WTC11 (cell line): ENCODE results near the gene ATP7A. TPM values are rescaled to one million over a fixed set of nuclear protein-coding genes. Genes with fewer than 3 reads are reported as not detected.

Source experiments
- ATAC-seq: fragments of 200-7000 bp; cut with Tn5 transposase; 2 replicates; pipeline ENCODE4 v1.10.0; 2021; ENCODE audit warnings: mild to moderate bottlenecking, moderate library complexity
- CTCF ChIA-PET: fragments of 300-600 bp; sonication (Branson Sonifier 250); formaldehyde crosslinking; loops from one replicate; lab custom pipeline; 2021; ENCODE audit warnings: antibody characterized with exemption; lab: Charles Lee
- POLR2A ChIA-PET: fragments of 350-600 bp; sonication (Branson Sonifier 250); formaldehyde crosslinking; loops from one replicate; lab custom pipeline; 2021; ENCODE audit warnings: antibody characterized with exemption; lab: Charles Lee
- DNase-seq: peaks from one replicate; pipeline ENCODE4 v3.0.0; 2021; ENCODE audit warnings: low spot score
- H3K27ac Mint-ChIP-seq: 2 replicates; pipeline ENCODE4 v1.8.0; 2021; ENCODE audit warnings: mixed read lengths
- H3K27me3 Mint-ChIP-seq: 2 replicates; pipeline ENCODE4 v1.8.0; 2021; ENCODE audit warnings: low read depth, mild to moderate bottlenecking, moderate library complexity, mixed read lengths
- H3K36me3 Mint-ChIP-seq: 2 replicates; pipeline ENCODE4 v1.8.0; 2021; ENCODE audit warnings: mixed read lengths
- H3K4me1 Mint-ChIP-seq: 2 replicates; pipeline ENCODE4 v1.8.0; 2022; ENCODE audit warnings: mixed read lengths
- H3K4me3 Mint-ChIP-seq: 2 replicates; pipeline ENCODE4 v1.8.0; 2021; ENCODE audit warnings: mild to moderate bottlenecking, moderate library complexity, mixed read lengths
- H3K9me3 Mint-ChIP-seq: 2 replicates; pipeline ENCODE4 v1.8.0; 2021; ENCODE audit warnings: mixed read lengths
- AFF4 ChIP-seq: sonication (generic); formaldehyde crosslinking; IDR thresholded peaks from 2 replicates; pipeline ENCODE4 v1.8.1; 2023; ENCODE audit warnings: mild to moderate bottlenecking, missing genetic modification reagents, borderline replicate concordance
- ATF6 ChIP-seq: sonication (generic); formaldehyde crosslinking; IDR thresholded peaks from 2 replicates; pipeline ENCODE4 v1.8.1; 2023; ENCODE audit warnings: mild to moderate bottlenecking, missing genetic modification reagents
- CTCF ChIP-seq: fragments of 200-600 bp; IDR thresholded peaks from 2 replicates; pipeline ENCODE4 v1.8.0; 2022; ENCODE audit warnings: antibody characterized with exemption
- ERG ChIP-seq: fragments of 250-450 bp; sonication (Bioruptor Pico); IDR thresholded peaks from 2 replicates; pipeline ENCODE4 v1.8.0; 2021; ENCODE audit warnings: mild to moderate bottlenecking
- FOXP4 ChIP-seq: sonication (generic); formaldehyde crosslinking; IDR thresholded peaks from 2 replicates; pipeline ENCODE4 v1.8.0; 2022; ENCODE audit warnings: mild to moderate bottlenecking, missing genetic modification reagents
- GTF2I ChIP-seq: fragments of 250-450 bp; sonication (Bioruptor Pico); conservative IDR thresholded peaks from 2 replicates; pipeline ENCODE4 v1.4.0; 2021; ENCODE audit warnings: mild to moderate bottlenecking
- IRF1 ChIP-seq: sonication (generic); formaldehyde crosslinking; IDR thresholded peaks from 2 replicates; pipeline ENCODE4 v1.8.0; 2023; ENCODE audit warnings: missing genetic modification reagents
- MAX ChIP-seq: sonication (generic); formaldehyde crosslinking; IDR thresholded peaks from 2 replicates; pipeline ENCODE4 v1.8.0; 2022; ENCODE audit warnings: mild to moderate bottlenecking, missing genetic modification reagents
- MXD4 ChIP-seq: fragments of 250-450 bp; sonication (Bioruptor Pico); IDR thresholded peaks from 2 replicates; pipeline ENCODE4 v1.8.0; 2021; ENCODE audit warnings: mild to moderate bottlenecking, moderate library complexity, borderline replicate concordance
- NFE2L1 ChIP-seq: sonication (generic); formaldehyde crosslinking; IDR thresholded peaks from 2 replicates; pipeline ENCODE4 v1.8.1; 2023; ENCODE audit warnings: missing genetic modification reagents
- TP53 ChIP-seq: sonication (generic); formaldehyde crosslinking; IDR thresholded peaks from 2 replicates; pipeline ENCODE4 v1.8.1; 2023; ENCODE audit warnings: mild to moderate bottlenecking, missing genetic modification reagents
- ZNF138 ChIP-seq: sonication (generic); formaldehyde crosslinking; conservative IDR thresholded peaks from 2 replicates; pipeline ENCODE4 v1.8.1; 2022; ENCODE audit warnings: mild to moderate bottlenecking, moderate library complexity, missing genetic modification reagents
- ZNF219 ChIP-seq: sonication (generic); formaldehyde crosslinking; IDR thresholded peaks from 2 replicates; pipeline ENCODE4 v1.8.0; 2023; ENCODE audit warnings: missing genetic modification reagents, mild to moderate bottlenecking, borderline replicate concordance
- ZNF512 ChIP-seq: sonication (generic); formaldehyde crosslinking; IDR thresholded peaks from 2 replicates; pipeline ENCODE4 v1.8.1; 2022; ENCODE audit warnings: missing genetic modification reagents, borderline replicate concordance
- ZNF532 ChIP-seq: fragments of 250-450 bp; sonication (Bioruptor Pico); IDR thresholded peaks from 2 replicates; pipeline ENCODE4 v1.9.0; 2021; ENCODE audit warnings: mild to moderate bottlenecking, borderline replicate concordance
- total RNA-seq: library from RNA; stranded (reverse); gene quantifications from 3 replicates; pipeline ENCODE4 v1.2.3, GENCODE V29; 2021

ATP7A gene
- total RNA-seq, 1 experiment from 2014 or later: 2.8 TPM

- TF ChIP-seq CTCF (no peak), GTF2I (CRISPR knock-in tag) (no peak)
Observed at GRCh38 chrX:78074088-78074487, 163.6 kb downstream of the ATP7A start (continued).

- Mint-ChIP-seq H3K4me1 (no peaks in the 10 kb centered on the region), H3K27me3 (peaks cover 4% of the 10 kb centered on the region; the same call in 1 of the 2 replicates), H3K27ac (no peak overlapping the region), H3K4me3 (no peak overlapping the region), H3K9me3 (peaks cover 16% of the 10 kb centered on the region), H3K36me3 (peaks cover 7% of the 10 kb centered on the region)
- ChIA-PET CTCF (no interaction called here), POLR2A (no interaction called here)
- ATAC-seq (no peak), DNase-seq (no peak)
- TF ChIP-seq TP53 (CRISPR knock-in tag) (no peak), ZNF138 (CRISPR knock-in tag) (no peak), ERG (CRISPR knock-in tag) (no peak), AFF4 (CRISPR knock-in tag) (no peak), IRF1 (no peak), ATF6 (CRISPR knock-in tag) (no peak), MXD4 (CRISPR knock-in tag) (no peak), FOXP4 (CRISPR knock-in tag) (no peak), MAX (CRISPR knock-in tag) (no peak), NFE2L1 (no peak), ZNF512 (no peak), ZNF219 (CRISPR knock-in tag) (no peak), ZNF532 (CRISPR knock-in tag) (no peak)
Observed at GRCh38 chrX:78075787-78076389, 165.4 kb downstream of the ATP7A start.
